Stimulated activated CD8-positive, alpha-beta memory T cell treated with anti-CD3 and anti-CD28 coated beads, Interleukin-4, amount 100 ng/mL, for 48 hours (primary cell): Measurements from ENCODE around the gene CREB3L2.
"Not testable (repeated sequence)": the region's sequence is repeated elsewhere in the genome, so short reads cannot be mapped to it uniquely, and the experiment has no call there.

Experiments
- DNase-seq: peaks from one replicate; pipeline ENCODE4 v3.0.0-alpha.2; 2020

The CREB3L2 gene

DNA sequence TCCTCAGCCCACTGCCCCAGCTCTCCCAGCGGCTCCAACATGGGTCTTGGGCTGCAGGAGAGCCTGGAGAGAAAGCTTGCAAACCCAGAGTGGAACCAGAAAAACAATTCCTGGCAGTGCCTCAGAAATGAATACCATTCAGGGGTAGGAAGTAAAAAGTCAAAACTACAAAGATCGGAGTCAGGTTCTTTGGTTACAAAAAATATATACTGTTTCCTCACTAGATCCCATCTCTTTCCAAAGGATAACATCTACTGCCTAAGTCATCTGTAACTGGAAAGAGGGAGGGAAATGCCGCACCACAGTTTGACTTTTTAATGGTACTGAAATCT lies 14.9 kb downstream of the CREB3L2 start:
- no peak for DNase-seq

DNA sequence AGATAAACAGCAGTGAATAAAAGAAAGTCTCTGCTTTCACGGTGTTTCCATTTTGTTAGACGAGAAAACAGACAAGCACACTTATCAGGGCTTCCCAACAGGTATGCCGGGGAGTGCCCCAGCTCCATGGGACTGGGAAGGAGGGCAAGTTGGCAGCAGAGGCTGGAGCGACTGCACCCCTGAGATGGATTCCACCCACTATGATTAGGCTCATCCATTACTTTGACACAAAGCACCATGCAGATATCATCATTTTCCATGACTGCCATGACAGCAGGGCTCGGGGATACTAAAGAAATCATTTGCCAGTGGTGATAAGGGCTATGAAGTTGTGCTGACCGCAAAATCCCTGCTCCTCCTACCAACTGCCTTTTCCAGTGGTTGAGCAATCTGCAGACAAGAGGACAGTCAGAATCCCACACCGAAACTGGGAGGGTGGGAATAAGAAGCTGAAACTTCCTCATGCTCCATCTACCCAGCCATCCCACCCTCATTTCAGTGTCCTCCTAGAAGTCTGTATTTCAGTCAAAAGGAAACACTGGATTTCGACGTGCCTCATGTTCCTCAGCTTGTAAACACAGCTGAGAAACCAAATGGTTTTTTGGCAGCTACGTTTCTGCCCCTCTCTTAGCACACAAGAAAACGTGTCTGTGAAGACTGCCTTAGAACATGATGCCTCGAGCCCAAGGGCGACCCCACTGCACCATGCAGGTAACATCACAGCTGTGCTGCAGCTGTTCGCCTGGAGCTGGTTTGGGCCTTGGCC lies 15.5 kb downstream of the CREB3L2 start:
- no peak for DNase-seq

DNA sequence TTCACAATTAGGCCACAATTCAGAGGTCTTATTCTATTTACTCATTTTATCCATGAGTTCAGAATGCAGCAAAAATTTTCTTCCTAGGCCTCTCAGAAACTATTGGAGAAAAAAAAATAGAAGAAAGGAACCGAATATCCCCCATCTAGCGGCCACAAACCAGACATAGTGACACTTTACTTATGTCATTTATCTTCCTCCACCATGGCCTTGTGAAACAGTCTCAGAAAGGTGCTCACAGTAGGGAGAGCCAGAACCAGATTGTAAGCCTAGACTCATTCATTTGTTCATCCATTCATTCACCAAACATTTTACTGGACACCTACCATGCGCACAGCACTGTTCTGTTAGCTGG lies 16.0 kb downstream of the CREB3L2 start:
- DNase-seq, result no peak

DNA sequence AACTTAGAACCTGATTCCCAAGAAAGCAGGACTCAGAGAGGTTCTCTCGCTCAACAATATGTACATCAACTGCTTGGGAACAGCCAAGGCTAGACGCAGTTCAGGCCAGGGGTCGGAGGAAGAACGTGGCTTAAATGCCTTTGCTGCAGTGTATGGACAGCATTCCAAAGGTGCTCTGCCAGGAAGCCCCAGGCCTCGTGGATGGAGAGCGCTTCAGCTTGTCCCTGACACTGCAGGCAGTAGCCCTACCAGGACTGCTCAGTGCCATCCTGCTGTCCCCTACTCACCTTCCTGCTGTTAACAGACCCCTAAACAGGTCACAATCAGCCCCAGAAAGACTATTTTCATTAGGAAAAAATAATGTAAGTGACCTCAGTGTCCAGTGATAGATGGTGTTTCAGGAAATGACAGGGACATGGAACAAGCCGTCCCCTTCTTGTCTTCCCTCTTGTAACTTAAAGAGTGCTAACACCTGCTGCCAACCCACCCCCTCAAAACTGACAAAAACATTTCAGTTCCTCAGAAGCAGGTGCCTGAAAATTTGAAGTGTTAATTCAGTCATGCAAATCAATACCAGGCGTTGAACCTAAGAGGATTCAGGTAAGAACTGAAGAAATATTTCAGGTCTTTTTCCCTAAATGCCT lies 16.5 kb downstream of the CREB3L2 start:
- DNase-seq, result no peak

DNA sequence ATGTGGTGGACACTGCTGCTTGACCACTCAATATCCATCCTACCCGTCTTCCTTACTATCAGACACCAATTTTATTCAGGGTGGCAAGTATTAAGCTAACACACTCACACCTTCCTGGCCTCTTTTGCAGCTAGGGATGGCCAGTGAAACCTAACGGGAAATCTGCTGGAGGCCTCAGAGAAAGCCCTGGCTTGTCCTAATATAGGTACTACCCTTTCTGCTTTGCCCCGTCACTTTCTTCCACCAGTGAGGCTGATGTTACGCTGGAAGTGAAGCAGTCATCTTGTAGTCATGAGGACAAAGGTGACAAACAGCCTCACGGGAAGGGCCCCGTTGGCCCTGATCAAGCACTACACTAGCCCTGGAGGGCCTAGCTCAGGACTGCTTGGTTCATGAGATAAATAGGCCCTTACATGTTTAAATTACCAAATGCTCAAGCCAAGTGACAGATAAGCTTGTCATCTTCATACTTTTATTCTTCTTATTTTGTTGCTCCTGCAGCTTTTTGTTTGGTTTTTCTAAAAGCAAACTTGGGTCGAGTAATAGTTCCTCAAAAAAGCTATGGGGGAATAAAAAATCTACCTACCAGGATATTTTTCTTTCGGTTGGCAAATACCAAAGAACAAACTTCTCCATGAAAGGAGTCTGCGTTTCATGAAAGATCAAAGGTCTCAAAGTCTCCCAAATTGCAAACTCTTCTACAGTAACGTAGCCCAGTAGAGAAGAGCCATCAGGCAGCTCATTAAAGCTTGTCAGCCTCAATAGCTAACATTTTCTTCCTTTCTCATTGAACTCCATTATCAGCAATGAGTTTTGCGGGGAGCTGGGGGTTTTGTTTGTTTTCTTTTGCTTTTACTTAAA lies 17.5 kb downstream of the CREB3L2 start:
- no peak for DNase-seq

DNA sequence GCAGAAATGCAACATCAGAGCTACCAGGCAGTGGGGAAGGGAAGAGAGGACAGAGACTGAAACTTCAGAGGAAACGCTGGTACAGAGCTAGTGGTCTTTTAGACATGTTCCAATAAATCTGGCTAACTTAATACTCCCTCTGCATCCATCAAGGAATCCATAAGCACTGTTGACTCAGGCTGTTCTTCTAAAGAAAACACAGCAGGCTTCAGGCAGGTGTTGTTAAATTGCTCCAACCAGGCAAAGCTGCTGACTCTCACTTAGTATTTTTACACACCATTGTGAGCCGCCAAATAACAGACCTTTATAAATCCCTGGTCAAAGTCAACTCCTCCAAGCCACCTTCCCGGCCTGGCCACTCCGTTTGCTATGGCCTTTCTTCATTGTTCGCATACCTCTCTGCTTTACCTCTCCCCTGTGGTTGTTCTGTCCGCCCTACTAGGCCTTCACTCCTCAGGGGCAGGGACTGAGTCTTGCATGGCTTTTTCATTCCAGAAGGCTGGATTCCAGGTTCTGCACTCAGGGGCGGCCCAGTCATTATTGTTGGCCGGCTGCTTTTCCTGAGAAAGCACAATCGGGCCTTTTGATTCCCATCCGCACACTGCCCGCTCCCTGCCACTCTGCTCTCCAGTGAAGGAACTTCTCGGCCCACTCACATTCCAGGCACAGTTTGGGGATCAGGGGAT lies 18.4 kb downstream of the CREB3L2 start:
- no peak for DNase-seq

DNA sequence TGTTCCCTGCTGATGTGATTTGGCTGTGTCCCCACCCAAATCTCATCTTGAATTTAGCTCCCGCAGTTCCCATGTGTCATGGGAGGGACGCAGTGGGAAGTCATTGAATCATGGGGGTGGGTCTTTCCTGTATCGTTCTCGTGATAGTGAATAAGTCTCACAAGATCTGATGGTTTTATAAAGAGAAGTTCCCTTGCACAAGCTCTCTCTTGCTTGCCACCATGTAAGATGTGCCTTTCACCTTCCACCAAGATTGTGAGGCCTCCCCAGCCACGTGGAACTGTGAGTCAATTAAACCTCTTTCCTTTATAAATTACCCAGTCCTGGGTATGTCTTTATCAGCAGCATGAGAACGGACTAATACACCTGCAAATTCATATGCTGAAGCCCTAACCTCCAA lies 19.5 kb downstream of the CREB3L2 start:
- not testable (repeated sequence) for DNase-seq

DNA sequence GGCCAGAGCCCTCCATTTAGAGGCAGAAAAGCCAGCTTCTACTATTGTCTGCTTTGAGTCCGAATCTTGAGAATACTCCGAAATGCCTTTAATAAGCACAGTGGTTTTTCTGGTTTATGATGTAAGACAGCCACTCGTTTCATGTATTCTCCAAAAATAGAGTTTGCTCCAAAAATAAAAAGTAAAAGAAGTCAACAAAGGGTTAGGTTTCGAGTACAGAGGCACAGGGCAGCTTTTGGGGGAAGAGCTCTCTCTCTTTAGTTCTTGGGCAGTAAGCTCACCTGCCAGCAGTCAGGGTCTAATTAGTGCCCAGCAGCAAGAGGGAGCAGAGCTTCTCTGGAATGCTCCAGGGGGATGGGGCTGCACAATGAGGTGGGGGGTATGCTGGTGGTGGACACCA lies 20.2 kb downstream of the CREB3L2 start:
- no peak for DNase-seq

DNA sequence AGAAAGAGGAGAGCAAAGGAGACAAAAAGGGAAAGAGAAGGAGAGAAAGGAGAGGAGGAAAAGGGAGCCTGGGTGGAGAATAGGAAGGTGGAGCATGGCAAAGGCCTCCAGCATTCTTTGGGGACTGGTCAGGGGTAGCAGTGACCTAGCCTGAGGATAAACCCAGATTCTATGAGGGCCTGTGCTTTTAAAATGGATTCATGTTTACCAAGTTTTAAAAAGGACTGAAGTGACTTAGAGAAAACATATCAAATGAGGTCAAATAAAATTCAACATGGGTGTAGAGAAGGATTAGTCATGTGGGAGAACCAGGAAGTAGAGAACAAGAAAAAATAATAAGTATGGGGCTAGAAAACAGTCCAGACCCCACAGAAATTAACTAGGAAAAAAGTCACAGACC lies 20.7 kb downstream of the CREB3L2 start:
- DNase-seq, result no peak

DNA sequence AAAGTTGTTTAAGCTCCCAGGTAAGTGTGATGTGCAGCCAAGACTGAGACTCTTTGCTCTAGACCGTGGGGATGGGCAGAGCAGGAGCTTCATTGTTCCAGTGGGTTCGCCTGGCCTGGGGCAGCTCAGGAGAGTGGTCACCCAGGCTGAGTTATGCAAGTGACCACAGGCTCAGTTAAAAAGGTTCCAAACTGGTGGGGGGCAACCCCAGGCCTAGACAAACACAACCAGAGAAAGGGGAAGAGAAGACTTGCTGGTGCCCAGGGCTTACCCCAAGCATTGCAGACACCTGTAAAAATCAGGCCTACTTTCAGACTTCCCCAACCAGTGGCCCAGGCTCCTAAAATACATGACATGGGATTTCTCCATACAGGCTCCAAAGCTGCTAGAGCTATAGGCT lies 21.6 kb downstream of the CREB3L2 start:
- no peak for DNase-seq

DNA sequence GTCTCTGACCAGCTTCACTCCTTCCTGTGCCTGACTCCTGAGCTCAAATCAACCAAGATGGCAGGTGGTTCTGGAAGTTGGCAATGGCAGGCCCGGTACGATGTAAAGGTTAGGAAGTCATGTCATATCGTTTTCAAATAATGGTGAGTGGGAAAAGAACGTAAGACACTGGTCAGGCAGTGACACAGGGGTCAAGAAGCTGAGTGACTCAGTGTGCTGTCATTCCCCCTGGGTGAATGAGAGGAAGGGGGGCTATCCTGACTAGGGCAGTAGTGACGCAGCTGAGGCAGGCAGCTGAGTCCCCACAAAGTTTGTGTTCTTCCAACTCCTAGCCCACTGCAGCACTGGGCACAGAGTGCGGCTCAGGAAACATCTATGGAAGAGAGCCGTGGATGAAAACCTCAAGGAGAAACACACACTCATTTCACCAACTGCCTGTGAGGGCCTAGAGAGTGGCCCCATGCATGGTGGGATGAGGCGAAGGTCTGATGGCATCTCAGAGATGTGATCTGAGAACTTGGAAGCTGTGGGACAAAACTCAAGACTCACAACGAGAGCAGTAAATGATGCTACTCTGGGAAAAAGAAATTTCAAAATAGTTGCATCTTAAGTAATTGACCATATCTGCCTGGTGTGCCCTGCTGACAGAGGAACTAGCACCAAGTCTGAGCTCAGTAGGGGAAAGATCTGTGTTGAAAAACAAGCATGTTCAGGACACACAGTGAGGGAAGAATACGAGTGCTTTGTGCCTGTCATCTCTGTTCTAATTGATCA lies 23.2 kb downstream of the CREB3L2 start:
- no peak for DNase-seq

DNA sequence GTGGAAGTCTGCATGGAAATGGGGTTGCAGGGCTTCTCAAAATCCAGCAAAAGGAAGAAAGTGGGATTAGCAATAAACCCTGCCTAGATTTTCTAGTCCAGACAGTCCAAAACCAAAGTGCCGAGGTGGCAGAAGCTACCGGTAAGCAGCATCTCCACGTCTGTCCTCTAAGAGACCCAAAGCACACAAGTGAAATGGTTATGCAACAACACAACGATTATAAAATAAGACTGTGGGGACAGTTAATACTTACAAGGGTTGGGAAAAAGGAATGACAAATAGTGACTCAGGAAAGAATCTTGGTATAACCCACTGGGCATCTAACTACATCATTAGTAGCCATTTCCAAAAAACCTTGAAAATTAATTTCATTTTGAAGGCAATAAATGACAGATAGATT lies 24.7 kb downstream of the CREB3L2 start:
- DNase-seq, result no peak

DNA sequence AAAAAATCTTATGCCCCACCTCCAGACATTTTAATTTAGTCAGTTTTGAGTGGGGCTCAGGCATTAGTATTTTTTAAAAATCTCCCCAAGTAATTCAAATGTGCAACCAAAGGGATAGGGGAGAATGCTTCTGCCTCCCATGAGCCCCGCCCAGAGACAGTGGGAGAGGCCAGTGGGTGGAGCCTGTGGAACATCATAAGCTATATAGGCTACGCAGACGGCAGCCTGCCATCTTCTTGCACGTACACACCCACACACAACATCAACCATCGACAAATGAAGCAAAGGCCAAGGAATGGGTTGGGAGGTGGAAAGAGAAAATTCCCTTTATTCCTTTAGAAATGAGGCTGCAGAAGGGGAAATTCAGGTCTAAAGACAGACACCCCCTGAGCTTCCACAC lies 25.2 kb downstream of the CREB3L2 start:
- no peak for DNase-seq

DNA sequence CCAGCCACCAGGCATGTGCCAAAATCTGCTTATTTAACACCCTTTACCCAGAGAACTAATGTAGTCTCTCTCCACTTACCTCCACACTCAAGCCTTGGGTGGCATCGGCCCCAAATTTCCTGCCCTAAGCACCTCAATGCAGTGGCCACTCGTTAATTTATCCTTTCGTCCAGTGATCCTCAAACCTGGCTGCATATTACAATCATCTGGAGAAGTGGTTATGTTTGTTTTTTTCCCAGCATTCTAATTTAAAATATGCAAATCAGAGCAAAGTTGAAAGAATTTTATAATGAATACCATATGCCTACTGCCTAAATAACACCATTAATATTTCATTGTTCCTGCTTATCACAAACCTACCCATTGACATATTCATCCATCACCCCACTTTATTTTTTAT lies 25.7 kb downstream of the CREB3L2 start:
- DNase-seq, result no peak

DNA sequence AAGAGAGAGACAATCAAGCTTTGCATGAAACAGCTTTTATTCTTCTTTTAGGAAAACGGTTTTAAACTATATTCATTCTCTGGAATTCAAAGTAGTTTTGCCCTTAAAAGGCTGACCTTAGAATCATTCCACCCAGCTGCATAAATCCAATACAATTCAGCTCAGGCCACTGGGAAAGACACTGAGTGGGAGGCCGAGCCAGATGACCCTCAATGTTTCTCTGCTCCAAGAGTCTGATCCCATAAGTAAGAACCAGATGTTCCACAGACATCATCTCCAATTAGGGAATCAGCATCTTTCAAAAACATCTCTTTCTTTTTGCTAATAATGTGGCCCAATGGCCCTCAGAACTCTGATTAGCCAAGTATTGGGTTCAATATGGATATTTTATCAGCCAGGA lies 26.1 kb downstream of the CREB3L2 start:
- DNase-seq, result no peak

DNA sequence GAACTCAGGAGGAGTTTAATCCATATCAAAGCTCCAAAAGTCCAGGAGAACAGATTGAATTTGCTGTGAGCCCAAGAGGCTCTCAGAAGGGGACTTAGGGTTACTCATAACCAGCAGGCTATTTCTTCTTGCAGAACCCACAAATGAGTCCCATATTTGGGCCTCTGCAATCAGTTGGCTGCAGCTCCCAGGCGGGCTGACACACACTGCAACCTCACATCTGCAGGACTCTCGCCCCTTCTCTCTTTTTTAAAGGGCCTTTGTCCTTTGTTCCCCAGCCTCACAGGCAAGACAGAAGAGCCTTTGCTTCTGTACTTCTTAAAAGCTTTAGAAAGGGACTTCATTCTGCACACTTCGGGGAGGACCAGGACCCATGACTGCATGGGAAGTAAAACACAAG lies 26.7 kb downstream of the CREB3L2 start:
- no peak for DNase-seq

DNA sequence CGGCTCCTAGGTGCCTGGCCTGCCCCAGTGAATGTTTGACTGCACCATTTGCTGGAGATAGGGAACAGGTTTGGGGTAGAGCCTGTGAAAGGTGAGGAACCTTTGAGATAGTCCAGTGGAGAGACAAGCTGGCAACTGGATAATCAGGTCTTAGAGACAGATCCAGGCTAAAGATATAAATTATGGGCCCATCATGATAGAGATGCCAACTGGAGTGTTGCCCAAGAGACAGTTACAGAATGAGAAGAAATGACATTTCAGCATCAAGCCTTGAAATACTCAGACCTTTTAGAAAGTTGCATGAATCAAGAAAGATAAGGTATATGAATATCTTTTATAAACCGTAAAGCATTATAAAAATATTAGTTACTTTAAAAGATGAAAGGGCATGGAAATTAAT lies 27.1 kb downstream of the CREB3L2 start:
- no peak for DNase-seq

DNA sequence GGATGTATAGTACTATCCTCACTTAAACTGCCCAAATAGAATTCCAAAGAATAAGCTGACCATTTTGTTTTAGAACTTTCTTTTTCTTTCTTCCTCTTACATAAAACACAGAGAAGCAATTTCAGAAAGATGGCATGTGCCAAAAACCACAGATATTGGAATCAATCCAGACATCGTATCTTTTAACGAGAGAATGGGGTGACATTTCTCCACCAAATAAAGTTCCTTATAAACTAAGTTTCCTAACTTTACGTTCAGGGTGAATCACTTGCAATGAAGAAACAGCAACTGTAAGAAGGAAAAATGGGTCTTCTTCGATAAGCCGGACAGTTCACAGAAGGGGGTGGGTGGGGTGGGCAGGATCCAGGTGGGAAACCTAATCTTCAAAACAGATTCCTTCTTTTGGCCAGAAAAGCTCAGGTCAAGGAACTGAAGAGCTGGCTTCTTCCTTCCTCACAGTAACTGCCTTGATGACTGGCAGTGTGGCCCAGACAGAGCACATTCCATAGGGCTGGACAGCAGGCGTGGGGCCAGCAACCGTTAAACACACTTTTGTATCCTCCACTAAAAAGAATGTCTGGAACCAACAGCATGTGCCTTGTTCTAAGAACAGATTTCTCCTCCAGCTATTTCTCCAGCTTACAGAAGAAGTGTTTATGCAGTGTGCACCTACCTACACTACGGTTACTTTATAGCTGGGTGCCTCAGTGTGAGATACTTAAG lies 31.5 kb downstream of the CREB3L2 start:
- no peak for DNase-seq

DNA sequence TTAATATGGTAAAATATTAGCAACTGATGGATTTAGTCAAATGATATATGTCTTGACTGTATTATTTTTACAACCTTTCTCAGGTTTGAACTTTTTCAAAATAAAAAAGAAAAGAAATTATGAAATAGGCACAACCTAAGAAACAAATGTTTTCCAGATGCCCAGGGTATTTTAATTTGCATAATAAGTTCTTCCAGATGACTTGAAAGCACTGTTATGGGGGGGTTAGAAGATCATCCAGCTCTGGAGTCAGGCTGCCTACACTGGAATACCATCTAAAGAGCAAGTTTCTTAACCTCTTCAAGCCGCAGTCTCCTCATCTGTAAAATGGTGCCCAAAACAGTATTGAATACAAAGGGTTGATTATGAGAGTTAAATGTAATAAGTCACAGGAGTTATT lies 32.1 kb downstream of the CREB3L2 start:
- no peak for DNase-seq

DNA sequence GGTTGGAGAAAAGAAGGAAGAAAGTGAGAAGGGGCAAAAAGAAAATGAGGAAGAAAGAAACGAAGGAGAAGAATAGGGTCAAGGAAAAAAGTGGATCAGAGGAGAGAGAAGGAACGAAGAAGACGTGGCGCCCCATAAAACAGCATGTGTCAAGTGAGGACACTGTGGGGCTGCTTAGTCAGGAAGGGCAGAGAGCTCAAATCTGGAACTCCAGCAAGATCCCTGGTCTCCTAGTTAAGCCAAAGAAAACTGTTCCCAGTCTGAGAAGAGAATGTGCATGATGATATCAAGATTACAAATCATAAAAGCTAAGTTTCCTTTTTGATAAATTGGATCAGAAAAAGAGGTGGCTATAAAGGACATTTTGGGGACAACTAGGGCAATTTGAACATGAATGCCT lies 33.0 kb downstream of the CREB3L2 start:
- no peak for DNase-seq

DNA sequence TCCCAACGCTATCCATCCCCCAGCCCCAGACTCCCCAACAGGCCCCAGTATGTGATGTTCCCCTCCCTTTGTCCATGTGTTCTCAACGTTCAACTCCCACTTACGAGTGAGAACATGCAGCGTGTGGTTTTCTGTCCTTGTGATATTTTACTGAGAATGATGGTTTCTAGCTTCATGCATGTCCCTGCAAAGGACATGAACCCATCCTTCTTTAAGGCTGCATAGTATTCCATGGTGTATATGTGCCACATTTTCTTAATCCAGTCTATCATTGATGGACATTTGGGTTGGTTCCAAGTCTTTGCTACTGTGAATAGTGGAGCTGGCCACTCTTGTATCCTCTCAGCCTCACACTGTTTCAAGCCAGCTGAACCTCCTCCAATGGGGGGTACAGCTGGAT lies 33.5 kb downstream of the CREB3L2 start:
- not testable (repeated sequence) for DNase-seq
